ENCODE data around the gene DCK. TPM values are rescaled to one million over a fixed set of nuclear protein-coding genes. Genes with fewer than 3 reads are reported as not detected.
A peak's percentile ranks its signal among the peaks of the same experiment; 100 is the strongest.

DCK gene
- total RNA-seq, 2 donors from 2014 or later, result 11.1 to 11.7 TPM

- H3K9me3 ChIP-seq, result no peaks in the 10 kb centered on the region
- no peak for ATAC-seq (ENCODE audit: insufficient number of reproducible peaks, low FRiP score, low read depth)
- H3K4me1 ChIP-seq (ENCODE audit: control insufficient read depth in 1 of 2, low read depth in 2 of 2), result peaks cover 9 to 17% of the 10 kb centered on the region in 2 donors
- no peak overlapping the region for H3K27ac ChIP-seq
- no peak overlapping the region for H3K4me3 ChIP-seq
- H3K36me3 ChIP-seq, result no peaks in the 10 kb centered on the region
- DNase-seq (ENCODE audit: low spot score), result no peak
- H3K27me3 ChIP-seq (replicated peaks; ENCODE audit: insufficient read depth), result no peaks in the 10 kb centered on the region
- no peak for TF ChIP-seq CTCF (IDR thresholded peaks at IDR 0.05)
Observed at GRCh38 chr4:70954032-70954431, 39.4 kb upstream of the DCK start.

DNA sequence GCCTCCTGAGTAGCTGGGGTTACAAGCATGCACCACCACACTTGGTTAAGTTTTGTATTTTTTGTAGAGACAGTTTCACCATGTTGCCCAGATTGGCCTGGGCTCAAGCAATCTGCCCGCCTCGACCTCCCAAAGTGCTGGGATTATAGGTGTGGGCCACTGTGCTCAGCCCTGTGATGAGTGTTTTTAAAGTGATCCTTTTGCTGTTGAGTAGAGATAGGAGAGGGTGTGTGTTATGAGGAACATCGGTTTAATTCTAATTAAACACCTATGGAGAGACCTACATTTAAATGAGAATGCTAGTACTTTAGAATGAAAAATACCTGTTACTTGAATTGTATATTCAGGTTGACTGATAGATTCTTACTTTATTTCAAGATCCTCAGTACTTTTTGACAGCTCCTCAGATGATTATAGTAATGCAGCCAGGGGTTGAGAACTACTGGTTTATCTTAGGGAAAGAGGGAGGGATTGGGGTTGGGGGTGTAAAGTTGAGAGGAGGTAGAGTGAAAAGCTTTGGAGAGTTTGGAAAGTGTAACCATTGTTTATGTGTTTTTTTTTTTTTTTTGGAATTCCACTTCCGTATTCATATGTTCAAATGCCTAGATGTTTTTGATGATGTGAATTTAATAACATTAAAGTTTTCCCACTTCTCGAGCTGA, 36.8 kb upstream of the DCK start:
- Histone ChIP-seq H3K27me3 (replicated peaks; ENCODE audit: insufficient read depth) (no peaks in the 10 kb centered on the region), H3K4me3 (peak overlapping the region; percentile 54), H3K27ac (no peak overlapping the region), H3K36me3 (no peaks in the 10 kb centered on the region), H3K4me1 (ENCODE audit: control insufficient read depth in 1 of 2, low read depth in 2 of 2) (peaks cover 10 to 14% of the 10 kb centered on the region in 2 donors), H3K9me3 (no peaks in the 10 kb centered on the region)
- ATAC-seq (ENCODE audit: insufficient number of reproducible peaks, low FRiP score, low read depth) (no peak), DNase-seq (ENCODE audit: low spot score) (no peak)
- no peak for TF ChIP-seq CTCF (IDR thresholded peaks at IDR 0.05)

- Histone ChIP-seq H3K27me3 (replicated peaks; ENCODE audit: insufficient read depth) (no peaks in the 10 kb centered on the region), H3K4me3 (peak overlapping the region; percentile 15), H3K4me1 (ENCODE audit: control insufficient read depth in 1 of 2, low read depth in 2 of 2) (peaks cover 10 to 14% of the 10 kb centered on the region in 2 donors), H3K27ac (peak overlapping the region; percentile 19 to 50), H3K9me3 (no peaks in the 10 kb centered on the region), H3K36me3 (no peaks in the 10 kb centered on the region)
- DNase-seq (ENCODE audit: low spot score), result no peak
- TF ChIP-seq CTCF (IDR thresholded peaks at IDR 0.05), result no peak
- ATAC-seq (ENCODE audit: insufficient number of reproducible peaks, low FRiP score, low read depth), result peak; percentile 50
Observed at GRCh38 chr4:70958681-70959080, 34.8 kb upstream of the DCK start.

- Histone ChIP-seq H3K27me3 (replicated peaks; ENCODE audit: insufficient read depth) (no peaks in the 10 kb centered on the region), H3K36me3 (no peaks in the 10 kb centered on the region), H3K27ac (no peak overlapping the region), H3K4me1 (ENCODE audit: control insufficient read depth in 1 of 2, low read depth in 2 of 2) (no peaks in the 10 kb centered on the region), H3K4me3 (no peak overlapping the region), H3K9me3 (no peaks in the 10 kb centered on the region)
- ATAC-seq (ENCODE audit: insufficient number of reproducible peaks, low FRiP score, low read depth), result no peak
- no peak for TF ChIP-seq CTCF (IDR thresholded peaks at IDR 0.05)
- no peak for DNase-seq (ENCODE audit: low spot score)
Observed at GRCh38 chr4:70969076-70969475, 24.4 kb upstream of the DCK start.

GRCh38 chr4:70976252-70976651, 17.2 kb upstream of the DCK start:
- Histone ChIP-seq H3K36me3 (peaks cover 4% of the 10 kb centered on the region), H3K9me3 (no peaks in the 10 kb centered on the region), H3K27me3 (replicated peaks; ENCODE audit: insufficient read depth) (no peaks in the 10 kb centered on the region), H3K27ac (no peak overlapping the region), H3K4me3 (no peak overlapping the region), H3K4me1 (ENCODE audit: control insufficient read depth in 1 of 2, low read depth in 2 of 2) (no peaks in the 10 kb centered on the region)
- DNase-seq (ENCODE audit: low spot score), result no peak
- no peak for ATAC-seq (ENCODE audit: insufficient number of reproducible peaks, low FRiP score, low read depth)
- no peak for TF ChIP-seq CTCF (IDR thresholded peaks at IDR 0.05)
